H1 (cell line): ENCODE results near the gene CRY1.

Source experiments
- CBX5 ChIP-seq: fragments of 300-800, 300-1000 bp; sonication (generic); IDR thresholded peaks from 2 replicates; pipeline ENCODE4 v1.7.1; 2016; ENCODE audit warnings: antibody characterized with exemption, low read length, low read depth
- CEBPB ChIP-seq: IDR thresholded peaks from 2 replicates; pipeline ENCODE4 v1.6.1; 2012; ENCODE audit warnings: low read depth, low read length
- CREB1 ChIP-seq: IDR thresholded peaks from 2 replicates; pipeline ENCODE4 v1.6.1; 2012; ENCODE audit warnings: inconsistent platforms
- CTCF ChIP-seq, 3 experiments: IDR thresholded peaks; 1 replicate in 2 of 3; 2 replicates in 1 of 3; pipeline versions ENCODE4 v1.5.1 to v1.6.1; 2011; ENCODE audit warnings: low read length in 3 of 3, mild to moderate bottlenecking in 3 of 3, inconsistent platforms in 2 of 3, low read depth in 1 of 3, moderate library complexity in 1 of 3; ENCODE audit not compliant: insufficient read depth in 1 of 3; ENCODE audit errors: control extremely low read depth in 1 of 3
- EP300 ChIP-seq, 2 experiments: IDR thresholded peaks; 1 replicate in 1 of 2; 2 replicates in 1 of 2; pipeline ENCODE4 v1.6.1; 2011 to 2012; ENCODE audit warnings: low read depth in 2 of 2, low read length in 2 of 2, mild to moderate bottlenecking in 2 of 2, borderline replicate concordance in 1 of 2, inconsistent platforms in 1 of 2, moderate library complexity in 1 of 2
- GTF2F1 ChIP-seq: IDR thresholded peaks from 2 replicates; pipeline ENCODE4 v1.6.1; 2012; ENCODE audit warnings: low read depth, low read length, improper control_type of control experiment, borderline replicate concordance
- POLR2A ChIP-seq, 2 experiments: IDR thresholded peaks; 1 replicate in 1 of 2; 2 replicates in 1 of 2; pipeline ENCODE4 v1.6.1; 2011; ENCODE audit warnings: low read depth in 2 of 2, low read length in 2 of 2, mild to moderate bottlenecking in 2 of 2; ENCODE audit errors: control extremely low read depth in 1 of 2
- POLR2AphosphoS5 ChIP-seq: IDR thresholded peaks from 2 replicates; pipeline ENCODE4 v1.6.1; 2011; ENCODE audit warnings: low read depth, low read length
- RAD21 ChIP-seq, 2 experiments: IDR thresholded peaks in 1 of 2; conservative IDR thresholded peaks in 1 of 2; 2 replicates each; pipeline ENCODE4 v1.6.1; 2011; ENCODE audit warnings: low read depth in 2 of 2, low read length in 2 of 2, improper control_type of control experiment in 1 of 2, inconsistent platforms in 1 of 2, mild to moderate bottlenecking in 1 of 2, moderate library complexity in 1 of 2
- RXRA ChIP-seq: IDR thresholded peaks from 2 replicates; pipeline ENCODE4 v1.6.1; 2011; ENCODE audit warnings: low read depth, mild to moderate bottlenecking, low read length, moderate library complexity; ENCODE audit not compliant: insufficient read depth
- SIN3A ChIP-seq, 2 experiments: IDR thresholded peaks in 1 of 2; conservative IDR thresholded peaks in 1 of 2; 2 replicates each; pipeline ENCODE4 v1.6.1; 2011 to 2012; ENCODE audit warnings: low read length in 2 of 2, improper control_type of control experiment in 1 of 2, low read depth in 1 of 2, mild to moderate bottlenecking in 1 of 2
- TAF1 ChIP-seq: IDR thresholded peaks from 2 replicates; pipeline ENCODE4 v1.6.1; 2011; ENCODE audit warnings: mild to moderate bottlenecking, low read depth, low read length
- YY1 ChIP-seq: IDR thresholded peaks from 2 replicates; pipeline ENCODE4 v1.6.1; 2011; ENCODE audit warnings: low read depth, mild to moderate bottlenecking, low read length

GRCh38 chr12:107135177-107135576 is 41.8 kb upstream of the CRY1 start:
- TF ChIP-seq CTCF (IDR thresholded peaks at IDR 0.05; ENCODE audit: control extremely low read depth in 1 of 3, insufficient read depth in 1 of 3, low read depth in 1 of 3, low read length in 3 of 3) (no peak), RAD21 (IDR thresholded peaks at IDR 0.05 in 1 of 2, conservative IDR thresholded peaks at IDR 0.05 in 1 of 2; ENCODE audit: low read depth in 2 of 2, low read length in 2 of 2) (no peak), YY1 (no peak), EP300 (IDR thresholded peaks at IDR 0.05; ENCODE audit: borderline replicate concordance in 1 of 2, low read depth in 2 of 2, low read length in 2 of 2) (no peak), CBX5 (no peak), CEBPB (no peak), POLR2A (IDR thresholded peaks at IDR 0.05; ENCODE audit: control extremely low read depth in 1 of 2, low read depth in 2 of 2, low read length in 2 of 2) (no peak), SIN3A (conservative IDR thresholded peaks at IDR 0.05 in 1 of 2, IDR thresholded peaks at IDR 0.05 in 1 of 2; ENCODE audit: low read depth in 1 of 2, low read length in 2 of 2) (no peak), GTF2F1 (no peak), CREB1 (no peak), POLR2AphosphoS5 (no peak), TAF1 (no peak), RXRA (no peak)
